Inflammatory macrophage treated with lipopolysaccharide for 4 hours (primary cell): ENCODE measurements around the gene NEDD8.

Experiments
- DNase-seq: peaks from one replicate; pipeline ENCODE4 v3.0.0-alpha.2; 2020

The NEDD8 gene

DNA sequence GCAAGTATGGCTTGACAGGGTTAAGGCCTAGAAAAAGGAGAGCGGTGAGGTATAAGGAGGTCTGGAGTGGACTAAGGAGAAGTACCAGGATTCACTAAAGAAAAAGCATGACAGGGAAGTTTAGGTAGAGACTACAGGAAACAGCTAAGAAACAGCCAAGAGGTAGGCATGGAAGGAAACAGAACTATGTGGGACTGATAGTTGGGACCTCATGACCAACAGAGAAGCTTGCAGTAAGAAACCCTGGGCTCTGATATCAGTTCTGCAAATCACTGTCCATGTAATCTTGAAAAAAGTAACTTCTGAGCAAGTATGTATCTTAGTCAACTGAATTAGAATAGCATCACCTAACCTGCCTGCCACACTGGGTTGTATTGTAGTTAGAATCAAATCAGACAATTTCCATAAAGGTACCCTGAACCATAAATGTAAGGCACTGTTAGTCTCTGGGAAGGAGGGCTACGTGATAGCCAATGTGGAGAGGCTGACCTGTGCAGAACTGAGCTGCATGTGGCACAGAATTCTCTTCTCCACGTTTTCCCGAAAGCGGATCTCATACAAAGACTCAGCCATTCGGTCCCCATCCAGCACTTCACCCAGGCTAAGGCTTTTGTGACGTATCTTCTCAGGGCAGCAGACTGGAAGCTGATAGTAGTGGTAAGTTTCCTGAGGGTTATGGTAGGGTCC is 37.8 kb downstream of the NEDD8 start:
- peak; percentile 29 for DNase-seq

DNA sequence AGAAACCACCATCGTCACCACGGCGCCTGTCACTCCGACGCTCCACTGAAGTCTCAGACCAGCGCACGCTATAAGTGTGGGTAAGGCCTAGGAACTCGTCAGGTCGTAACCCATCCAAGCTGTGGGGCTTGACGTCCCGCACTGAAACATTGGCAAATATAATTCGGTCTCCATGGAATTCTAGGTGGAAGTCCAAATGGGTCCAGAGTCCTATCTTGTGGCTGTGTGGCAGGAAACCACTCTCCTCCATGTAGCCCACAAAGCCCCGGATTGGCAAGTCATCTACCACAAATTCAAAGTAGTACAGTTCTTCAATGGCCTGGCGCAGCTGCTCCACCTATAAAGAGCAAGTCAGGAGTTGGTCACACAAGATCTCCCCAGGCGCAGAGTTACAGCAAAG is 39.2 kb downstream of the NEDD8 start:
- DNase-seq: no peak

DNA sequence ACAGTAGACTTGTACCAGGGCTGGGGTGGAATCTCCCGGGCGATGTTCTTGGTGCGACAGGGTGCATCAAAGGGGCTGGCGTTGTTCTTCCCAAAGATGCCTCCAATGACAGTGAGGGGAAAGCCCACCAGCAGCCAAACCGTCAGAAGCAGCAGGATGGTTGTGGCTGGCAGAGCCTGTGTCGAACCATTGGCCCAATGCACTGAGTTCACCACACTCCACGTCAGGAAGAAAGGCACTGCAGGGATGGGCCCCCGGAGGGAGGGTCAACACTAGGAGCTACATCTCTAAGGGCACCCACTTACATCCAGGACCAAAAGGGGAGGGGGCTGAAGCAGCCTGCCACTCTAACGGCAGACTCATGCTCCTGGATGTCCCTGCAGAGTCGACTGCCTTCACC is 41.8 kb downstream of the NEDD8 start:
- no peak for DNase-seq

DNA sequence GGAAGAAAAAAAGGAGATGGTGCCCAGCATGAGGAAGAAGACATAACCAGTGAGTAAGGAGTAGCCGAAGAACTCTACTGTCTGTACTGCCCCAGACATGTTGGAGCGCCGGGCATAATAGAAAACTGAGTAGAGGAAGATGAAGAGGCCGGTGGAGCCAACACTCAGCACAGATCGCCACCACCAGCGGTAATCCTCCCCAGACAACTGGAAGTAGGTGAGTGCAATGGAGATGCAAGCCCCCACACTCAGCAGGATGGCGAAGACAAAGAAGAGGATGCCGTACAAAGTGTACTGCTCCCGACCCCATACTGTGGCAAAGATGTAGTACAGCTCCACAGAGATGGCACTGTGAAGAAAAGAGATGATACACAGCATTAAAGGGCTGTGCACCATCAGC is 42.7 kb downstream of the NEDD8 start:
- DNase-seq: no peak

DNA sequence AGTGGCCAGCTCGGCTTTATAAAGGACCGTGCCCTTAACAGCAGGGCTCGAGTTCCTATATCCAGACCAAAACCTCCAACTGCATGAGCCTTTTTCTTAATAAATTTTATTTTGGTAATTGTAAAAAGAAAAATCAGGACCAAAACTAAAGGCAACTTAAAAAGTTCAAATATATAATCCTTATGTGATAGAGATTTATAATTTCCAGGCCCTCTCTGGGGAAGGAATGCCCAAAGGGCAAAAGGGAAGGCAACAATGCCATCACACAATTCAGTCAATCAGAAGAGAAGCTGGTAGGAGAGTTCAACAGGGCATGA is 43.1 kb downstream of the NEDD8 start:
- no peak for DNase-seq

DNA sequence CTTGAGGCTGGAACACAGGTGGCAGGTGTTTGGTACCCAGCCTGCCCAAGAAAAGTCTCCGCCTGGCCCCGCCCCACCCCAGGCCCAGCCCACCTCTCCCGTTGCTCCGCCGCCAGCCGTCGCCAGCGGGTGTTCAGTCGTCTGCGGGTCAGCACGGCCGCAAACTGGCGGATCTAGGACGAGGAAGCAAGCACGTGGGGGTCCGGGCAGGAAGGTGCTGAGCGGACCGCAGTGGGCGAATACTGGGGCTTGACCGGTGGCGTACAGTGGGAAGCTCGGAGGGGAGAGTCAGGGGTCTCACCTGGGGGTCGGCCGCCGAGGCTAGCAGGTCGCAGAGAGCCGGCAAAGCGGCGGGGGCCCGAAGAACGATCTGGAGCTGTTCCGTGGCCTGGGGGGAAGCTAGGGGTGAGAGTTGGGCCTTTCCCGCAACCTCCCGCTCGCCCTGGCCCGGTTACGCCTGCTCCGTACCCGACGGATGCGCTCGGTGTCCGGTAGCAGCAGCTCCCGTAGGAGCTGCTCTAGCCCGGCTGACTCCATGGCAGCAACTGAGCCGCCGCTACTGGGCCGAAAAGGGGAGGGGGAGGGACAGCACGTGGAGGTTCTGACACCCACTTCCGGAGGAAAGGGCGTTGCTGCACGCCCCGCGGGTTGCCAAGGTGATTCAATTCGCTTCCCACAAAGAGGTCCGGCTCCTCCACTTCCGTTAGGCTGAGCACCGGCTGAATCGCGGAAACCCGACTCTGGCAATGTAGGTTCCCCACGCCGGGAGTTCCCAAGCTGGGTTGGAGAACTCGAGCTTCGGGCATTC is 43.7 kb downstream of the NEDD8 start, which contains the start of gene IPO4:
IPO4 (minus strand) TSS at position 566 of the 808 bp plus-strand sequence; CDS start at position 537, 29 bp downstream.
- DNase-seq: peak; percentile 96

DNA sequence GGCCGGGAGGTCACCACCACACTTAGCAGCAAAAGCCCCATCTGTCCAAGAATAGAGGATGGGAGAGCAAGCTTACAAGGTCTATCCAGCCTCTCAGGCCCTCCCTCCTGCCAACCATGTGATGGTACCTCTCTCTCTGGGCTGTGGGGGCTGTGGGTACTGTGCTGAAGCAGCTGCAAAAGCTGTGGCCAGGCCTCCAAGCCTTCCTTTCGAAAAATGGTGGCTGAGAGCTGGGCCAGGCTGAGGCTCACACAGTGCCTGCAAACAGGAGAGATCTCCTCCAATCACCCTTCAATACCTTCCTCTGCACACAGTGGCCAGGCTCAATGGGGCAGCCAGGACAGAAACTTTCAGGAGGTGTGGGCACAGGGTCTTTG is 44.6 kb downstream of the NEDD8 start:
- no peak for DNase-seq

DNA sequence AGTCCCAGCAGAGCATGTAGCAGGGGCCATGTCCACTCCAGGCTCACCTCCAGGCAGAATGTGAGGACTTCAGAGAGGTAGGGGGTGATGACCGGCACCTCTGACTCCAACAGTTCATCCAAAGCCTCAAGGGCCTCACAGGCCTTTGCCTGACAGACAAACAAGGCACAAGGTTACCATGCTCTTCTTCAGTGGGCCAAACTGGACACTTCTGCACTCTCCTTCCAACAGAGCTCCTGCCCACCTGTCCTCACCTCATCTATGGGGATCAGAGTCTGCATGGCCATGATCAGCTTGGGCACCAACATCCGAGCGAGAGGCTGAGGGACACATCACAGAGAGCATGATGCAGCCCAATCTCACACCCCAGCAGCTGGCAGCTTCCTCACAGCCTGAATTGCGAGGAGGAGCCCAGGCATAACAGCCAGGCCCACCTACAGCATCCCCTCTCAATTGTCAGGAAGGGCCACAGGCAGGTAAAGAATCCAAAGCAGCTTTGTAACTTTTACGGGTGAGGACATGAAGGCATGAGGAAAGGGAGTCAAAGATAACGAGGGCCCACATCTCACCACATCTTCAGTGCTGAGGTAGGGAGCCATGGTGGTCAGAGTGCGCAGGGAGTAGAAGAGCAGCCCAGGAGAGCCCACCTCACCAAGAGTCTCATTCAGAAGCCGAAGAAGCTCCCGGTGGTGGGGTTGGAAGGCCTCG is 45.2 kb downstream of the NEDD8 start:
- DNase-seq: no peak

DNA sequence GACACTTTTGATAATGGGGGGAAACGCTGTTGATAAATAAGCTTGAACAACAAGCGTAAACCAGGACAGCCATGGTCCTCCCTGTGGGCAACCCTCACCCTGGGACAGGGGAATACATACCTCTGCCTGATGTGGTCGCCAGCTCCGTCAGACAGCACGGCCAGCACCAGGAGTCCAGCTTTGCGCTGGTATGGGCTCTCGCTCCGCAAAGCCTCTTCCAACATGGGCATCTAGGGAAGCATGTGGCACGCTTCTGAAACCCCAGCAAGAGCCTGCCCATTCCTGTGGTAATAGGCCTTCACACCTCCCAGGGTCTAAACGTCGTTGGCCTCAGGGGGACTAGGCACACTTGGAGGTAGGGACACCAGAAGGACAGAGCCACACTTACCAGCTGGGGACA is 46.4 kb downstream of the NEDD8 start:
- no peak for DNase-seq

DNA sequence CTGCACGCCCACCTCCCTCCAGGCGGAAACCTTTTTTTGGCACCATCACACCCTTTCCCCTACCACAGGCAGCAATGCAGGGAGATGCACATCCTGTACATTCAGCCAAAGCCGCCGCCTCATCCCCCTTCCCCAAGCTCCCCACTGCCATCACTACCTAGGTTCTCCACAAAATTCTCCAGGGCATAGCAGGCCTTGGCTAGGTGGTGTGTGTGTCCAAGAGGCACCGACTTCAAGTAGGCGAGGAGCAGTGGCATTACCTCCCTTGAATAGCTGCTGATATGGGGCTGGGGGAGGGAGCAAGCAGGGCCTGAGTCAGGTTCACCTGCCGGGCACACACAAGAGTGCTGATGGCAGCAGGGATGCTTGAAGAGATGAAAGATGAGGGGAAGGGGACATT is 47.1 kb downstream of the NEDD8 start:
- no peak for DNase-seq

DNA sequence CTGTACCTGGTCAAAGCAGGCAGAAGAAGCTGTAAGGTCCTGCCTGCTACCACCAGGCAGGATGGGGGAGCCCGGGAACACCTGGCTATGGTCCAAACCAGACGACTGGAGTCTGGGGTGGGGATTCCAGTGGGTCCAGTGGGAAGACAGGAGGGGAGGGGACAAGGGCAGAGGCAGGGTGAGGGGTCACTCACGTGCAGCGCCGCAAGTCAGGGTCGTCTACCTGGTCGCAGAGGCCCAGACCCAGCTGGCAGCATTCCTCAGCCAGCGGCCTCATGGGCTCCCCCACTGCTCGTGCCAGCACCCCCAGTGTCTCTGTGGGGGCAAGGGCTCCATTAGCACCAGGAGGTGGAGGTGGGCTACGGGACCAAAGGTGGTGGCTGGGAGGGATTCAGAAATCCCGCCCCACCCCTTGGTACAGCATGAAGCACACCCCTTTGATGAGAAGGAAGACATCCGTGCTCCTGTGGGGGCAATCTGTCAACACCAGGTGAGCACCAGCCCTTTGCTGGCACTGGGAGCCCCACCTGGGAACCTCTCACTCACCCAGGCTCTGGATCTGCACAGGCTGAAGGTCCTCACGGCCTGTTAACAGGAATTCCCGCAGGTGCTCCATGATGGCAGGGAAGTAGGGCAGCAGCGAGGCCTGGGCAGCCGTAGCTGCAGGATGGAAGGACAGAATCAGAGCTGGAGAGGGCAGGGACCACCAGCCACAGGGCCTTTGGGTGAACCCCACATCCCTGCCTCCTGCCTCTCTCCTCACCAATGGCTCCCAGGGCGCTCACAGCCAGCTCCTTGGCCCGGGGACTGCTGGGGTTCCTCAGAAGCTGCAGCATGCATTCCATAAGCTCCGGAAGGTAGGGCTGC is 47.8 kb downstream of the NEDD8 start:
- no peak for DNase-seq

DNA sequence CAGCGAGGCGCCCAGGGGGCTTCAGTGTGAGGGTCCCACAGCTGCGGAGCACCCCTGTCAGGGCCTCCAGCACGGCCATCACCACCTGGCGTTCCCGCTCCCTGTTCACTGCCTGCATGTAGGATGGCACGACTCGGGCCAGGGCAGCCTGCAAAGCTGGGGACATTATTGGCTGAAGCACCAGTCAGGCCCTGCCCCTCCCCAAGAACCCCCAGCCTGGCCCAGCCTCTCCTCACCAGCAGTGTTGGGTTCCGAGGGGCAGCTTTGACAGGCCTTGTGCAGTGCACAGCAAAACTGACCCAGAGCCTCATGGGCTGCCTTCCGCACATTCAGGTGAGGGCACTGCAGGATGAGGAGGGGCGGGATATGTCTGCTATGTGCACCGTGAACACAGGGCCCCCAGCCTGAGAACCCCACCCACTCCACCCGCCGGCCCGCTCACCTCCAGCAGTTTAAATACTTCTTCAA is 49.1 kb downstream of the NEDD8 start:
- DNase-seq: no peak

DNA sequence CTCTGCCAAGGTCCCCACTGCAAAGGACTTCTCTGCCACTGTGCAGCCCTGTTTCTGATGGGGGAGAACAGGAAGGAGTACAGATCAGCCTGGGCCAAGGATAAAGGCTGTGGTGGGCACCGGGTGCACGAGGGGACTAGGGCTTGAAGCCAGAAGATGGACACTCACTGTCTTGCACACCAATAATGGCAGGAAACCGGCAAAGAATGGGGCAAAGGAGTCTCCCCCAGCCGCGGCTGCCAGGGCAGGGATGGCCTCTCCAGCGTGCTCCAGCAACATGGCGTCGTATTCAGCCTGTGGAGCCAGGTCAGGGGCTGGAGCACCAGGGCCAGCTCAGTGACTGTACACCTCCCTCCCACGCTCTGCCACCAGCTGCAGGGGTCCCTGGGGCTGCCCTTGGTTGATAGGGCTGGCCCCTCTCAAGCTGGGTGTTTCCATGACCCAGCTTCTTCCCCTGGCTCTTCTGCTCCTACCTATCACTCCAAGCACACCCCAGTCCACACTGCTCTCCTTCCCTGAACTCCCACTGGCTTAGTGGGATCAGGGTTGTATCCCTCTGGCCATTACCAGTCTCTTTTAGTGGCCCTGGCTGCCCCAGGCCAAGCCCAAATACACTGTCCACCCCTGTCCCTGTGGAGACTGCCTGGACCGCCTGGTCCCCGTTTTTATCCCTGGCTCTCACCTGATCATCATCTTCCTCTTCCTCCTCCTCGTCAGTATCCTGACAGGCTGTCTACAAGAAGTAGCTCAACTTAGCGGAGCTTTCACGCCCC is 49.9 kb downstream of the NEDD8 start:
- no peak for DNase-seq

DNA sequence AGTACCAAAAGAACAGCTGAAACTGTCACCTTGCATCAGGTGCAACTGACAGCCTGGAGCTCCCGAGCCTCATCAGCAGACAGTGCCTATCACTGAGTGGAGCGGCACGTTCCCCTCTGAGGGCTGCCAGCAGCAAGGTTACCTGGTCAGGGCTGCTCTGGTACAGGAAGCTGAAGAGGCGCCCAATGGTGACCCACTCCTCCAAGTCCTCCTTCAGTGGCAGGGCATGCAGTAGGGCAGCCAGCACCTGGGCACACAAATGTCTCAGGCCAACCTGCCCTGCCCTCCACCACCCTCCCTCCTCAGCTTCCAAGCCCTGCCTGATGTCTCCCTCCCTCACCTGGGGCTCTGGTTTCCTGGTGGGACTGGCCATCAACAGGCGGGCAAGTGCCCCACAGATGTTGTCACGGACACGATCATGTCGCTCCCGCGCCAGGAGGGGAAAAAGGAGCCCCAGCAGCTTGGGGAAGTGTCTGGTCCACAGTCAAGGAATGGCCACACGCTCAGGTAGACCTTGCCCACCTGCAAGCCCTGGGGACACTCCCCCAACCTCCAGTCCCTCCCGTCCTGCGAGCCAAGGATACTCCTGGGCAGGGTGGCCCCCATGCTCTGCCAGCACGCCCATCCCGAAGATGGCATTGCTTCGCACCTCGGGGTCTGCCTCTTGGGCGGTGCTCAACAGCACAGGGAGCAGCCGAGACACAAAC is 50.6 kb downstream of the NEDD8 start:
- DNase-seq: no peak

DNA sequence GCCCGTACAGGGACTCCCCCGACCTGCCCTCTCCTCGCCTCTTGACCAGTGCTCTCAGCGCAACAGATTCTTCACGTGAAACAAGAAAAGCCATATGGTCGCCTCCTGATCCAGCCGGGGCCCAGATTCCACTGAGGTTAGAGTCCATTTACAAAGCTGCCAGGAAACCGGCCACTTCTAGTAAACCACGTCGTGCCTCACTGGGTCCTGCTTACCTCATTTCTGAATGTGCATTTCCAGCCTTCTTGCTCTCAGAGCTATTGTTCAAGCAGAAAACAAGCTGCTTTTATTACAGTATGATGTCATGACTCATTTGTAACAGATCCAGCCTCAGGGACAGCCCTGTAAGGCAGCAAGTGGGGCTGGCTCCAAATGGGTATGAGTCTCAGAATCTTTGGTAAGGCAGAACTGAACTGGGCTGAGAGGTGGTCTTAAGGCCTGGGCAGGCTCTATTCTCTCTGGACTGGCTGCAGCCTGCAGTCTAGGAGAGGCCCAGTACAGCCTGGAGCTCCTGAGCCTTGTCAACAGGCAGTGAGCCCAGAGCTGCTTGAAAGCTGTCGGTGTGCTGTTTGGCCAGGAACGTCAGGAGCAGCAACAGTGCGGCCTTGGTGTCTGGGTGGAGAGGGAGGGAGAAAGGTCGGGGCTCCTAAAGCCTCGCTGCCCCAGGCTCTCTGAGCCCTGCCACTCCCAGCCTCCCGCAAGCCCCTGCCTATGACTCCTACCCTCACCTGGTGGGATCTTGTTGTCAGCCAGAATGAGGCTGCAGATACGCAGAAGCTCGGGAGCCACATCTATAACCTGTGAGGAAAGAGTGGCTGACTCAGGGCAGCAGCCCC is 52.0 kb downstream of the NEDD8 start:
- no peak for DNase-seq

DNA sequence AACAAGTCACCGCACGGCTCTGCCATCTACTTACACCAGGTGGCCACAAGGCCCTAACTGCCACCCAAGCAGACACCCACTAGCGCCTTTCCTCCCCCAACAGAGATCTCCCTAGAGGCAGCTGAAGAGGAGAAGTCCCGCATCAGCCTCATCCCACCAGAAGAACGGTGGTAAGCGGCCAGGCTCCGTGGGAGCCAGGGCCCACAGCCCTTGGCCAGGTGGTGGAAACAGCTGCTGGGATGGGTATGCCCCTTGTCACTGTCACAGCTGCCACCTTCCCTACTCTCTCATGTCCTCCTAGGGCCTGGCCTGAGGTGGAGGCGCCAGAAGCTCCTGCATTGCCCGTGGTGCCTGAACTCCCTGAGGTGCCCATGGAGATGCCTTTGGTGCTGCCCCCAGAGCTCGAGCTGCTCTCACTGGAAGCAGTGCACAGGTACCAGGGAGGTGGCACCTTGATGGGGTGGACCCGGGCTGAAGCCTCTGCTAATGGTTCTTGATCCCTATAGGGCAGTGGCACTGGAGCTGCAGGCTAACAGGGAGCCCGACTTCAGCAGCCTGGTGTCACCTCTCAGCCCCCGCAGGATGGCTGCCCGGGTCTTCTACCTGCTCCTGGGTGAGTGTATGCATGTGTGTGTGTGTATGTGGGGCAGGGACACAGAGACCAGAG is 52.7 kb downstream of the NEDD8 start:
- DNase-seq: no peak

DNA sequence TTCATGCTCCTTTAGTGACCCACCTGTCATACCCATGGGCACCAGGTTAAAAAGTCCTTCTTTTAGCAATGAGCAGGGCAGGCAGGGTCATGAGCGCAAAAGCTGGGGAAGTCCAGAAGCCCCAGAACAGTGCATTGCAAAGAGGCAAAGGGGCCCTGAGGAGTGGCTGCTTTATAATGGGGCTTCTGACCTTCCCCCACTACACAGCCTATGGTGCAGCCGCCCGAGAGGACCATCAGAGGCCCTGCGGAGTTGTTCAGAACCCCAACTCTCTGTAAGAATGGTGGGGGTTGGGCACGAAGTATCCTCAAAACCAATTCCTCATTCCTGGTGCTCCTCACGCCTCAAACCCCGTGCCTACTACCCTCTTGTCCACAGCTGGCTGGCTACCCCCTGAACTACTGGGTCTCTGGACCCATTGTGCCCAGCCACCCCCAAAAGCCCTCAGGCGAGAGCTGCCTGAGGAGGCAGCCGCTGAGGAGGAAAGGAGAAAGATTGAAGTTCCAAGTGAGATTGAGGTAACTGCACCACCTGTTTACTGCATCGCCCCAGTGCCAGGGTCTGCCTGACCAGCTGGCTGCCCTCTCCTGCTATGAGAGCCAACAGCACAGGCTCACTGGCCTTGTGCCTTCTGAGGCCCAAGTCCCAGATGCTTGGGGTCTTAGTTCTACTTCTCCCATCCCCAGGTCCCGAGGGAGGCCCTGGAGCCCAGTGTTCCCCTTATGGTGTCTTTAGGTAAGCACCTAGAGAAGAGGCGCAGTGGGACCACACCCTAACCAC is 53.6 kb downstream of the NEDD8 start:
- DNase-seq: no peak

DNA sequence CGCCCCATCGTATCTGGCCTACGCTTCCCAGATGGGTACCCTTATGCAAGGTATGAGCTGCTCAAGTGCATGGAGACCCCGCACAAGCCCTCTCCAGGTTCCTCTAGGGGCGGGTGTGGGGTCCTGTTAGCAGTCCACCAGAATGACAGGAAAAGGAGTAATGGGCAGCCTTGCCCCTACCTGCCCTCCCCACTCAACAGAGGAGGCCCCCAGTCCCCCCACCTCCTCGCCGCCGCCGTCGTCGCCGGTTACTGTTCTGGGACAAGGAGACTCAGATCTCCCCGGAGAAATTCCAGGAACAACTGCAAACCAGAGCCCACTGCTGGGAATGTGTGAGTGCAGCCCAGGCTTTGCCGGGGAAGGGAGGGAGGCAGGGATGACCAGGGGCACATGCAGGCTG is 54.3 kb downstream of the NEDD8 start:
- DNase-seq: no peak
